HepG2 (cell line): ENCODE data around the gene SGCE. TPM values are rescaled to one million over a fixed set of nuclear protein-coding genes. Genes with fewer than 3 reads are reported as not detected.

Experiments used
- EHMT2 ChIP-seq: fragments of 200-600 bp; sonication (generic); IDR thresholded peaks from 2 replicates; pipeline ENCODE4 v1.7.0; 2017; ENCODE audit warnings: antibody characterized with exemption, low read depth, low read length, borderline replicate concordance
- FOSL2 ChIP-seq: sonication (generic); formaldehyde crosslinking; IDR thresholded peaks from 2 replicates; pipeline ENCODE4 v1.4.0; 2020; ENCODE audit warnings: missing genetic modification reagents
- HDAC1 ChIP-seq: sonication (generic); formaldehyde crosslinking; IDR thresholded peaks from 2 replicates; pipeline ENCODE4 v1.5.1; 2020; ENCODE audit warnings: mild to moderate bottlenecking, missing genetic modification reagents
- HDAC2 ChIP-seq: sonication (generic); formaldehyde crosslinking; IDR thresholded peaks from 2 replicates; pipeline ENCODE4 v1.4.0; 2020; ENCODE audit warnings: missing genetic modification reagents
- IRF1 ChIP-seq: sonication (generic); formaldehyde crosslinking; IDR thresholded peaks from 2 replicates; pipeline ENCODE4 v1.4.0; 2020; ENCODE audit warnings: low read depth, mild to moderate bottlenecking, missing genetic modification reagents
- MXI1 ChIP-seq: IDR thresholded peaks from 3 replicates; pipeline ENCODE4 v1.6.1; 2012; ENCODE audit warnings: low read depth, low read length, inconsistent platforms, borderline replicate concordance
- PRDM15 ChIP-seq: sonication (generic); formaldehyde crosslinking; IDR thresholded peaks from 2 replicates; pipeline ENCODE4 v1.4.0; 2020; ENCODE audit warnings: missing genetic modification reagents
- RARA ChIP-seq: IDR thresholded peaks from 2 replicates; pipeline ENCODE4 v1.6.1; 2016; ENCODE audit warnings: missing genetic modification reagents, missing compliant biosample characterization
- RBM39 ChIP-seq: fragments of 200-400 bp; formaldehyde crosslinking; IDR thresholded peaks from one replicate; pipeline ENCODE4 v1.6.1; 2018; ENCODE audit warnings: antibody characterized with exemption, mild to moderate bottlenecking, low read depth, low read length; ENCODE audit not compliant: poor library complexity, severe bottlenecking
- TFDP1 ChIP-seq: IDR thresholded peaks from 2 replicates; pipeline ENCODE4 v1.6.1; 2016; ENCODE audit warnings: missing compliant biosample characterization, missing genetic modification reagents, borderline replicate concordance
- TP53 ChIP-seq: sonication (generic); formaldehyde crosslinking; conservative IDR thresholded peaks from 2 replicates; pipeline ENCODE4 v1.4.0; 2020; ENCODE audit warnings: missing genetic modification reagents
- ZBTB3 ChIP-seq: sonication (generic); formaldehyde crosslinking; IDR thresholded peaks from 2 replicates; pipeline ENCODE4 v1.4.0; 2020; ENCODE audit warnings: low read depth, mild to moderate bottlenecking, moderate library complexity, missing genetic modification reagents, borderline replicate concordance
- ZMYM2 ChIP-seq: sonication (generic); formaldehyde crosslinking; IDR thresholded peaks from 2 replicates; pipeline ENCODE4 v1.8.0; 2022; ENCODE audit warnings: mild to moderate bottlenecking, missing genetic modification reagents
- ZNF34 ChIP-seq: sonication (generic); formaldehyde crosslinking; IDR thresholded peaks from 2 replicates; pipeline ENCODE4 v1.4.0; 2020; ENCODE audit warnings: mild to moderate bottlenecking, missing genetic modification reagents, borderline replicate concordance
- ZNF441 ChIP-seq: sonication (generic); formaldehyde crosslinking; IDR thresholded peaks from 2 replicates; pipeline ENCODE4 v1.7.0; 2021; ENCODE audit warnings: missing genetic modification reagents, borderline replicate concordance
- ZNF710 ChIP-seq: sonication (generic); formaldehyde crosslinking; IDR thresholded peaks from 2 replicates; pipeline ENCODE4 v1.5.0; 2020; ENCODE audit warnings: mild to moderate bottlenecking, missing genetic modification reagents, borderline replicate concordance
- ZNF747 ChIP-seq: sonication (generic); formaldehyde crosslinking; IDR thresholded peaks from 2 replicates; pipeline ENCODE4 v1.8.1; 2023; ENCODE audit warnings: missing genetic modification reagents, mild to moderate bottlenecking, borderline replicate concordance
- ZNF792 ChIP-seq: IDR thresholded peaks from 2 replicates; pipeline ENCODE4 v1.6.1; 2016
- ZNF850 ChIP-seq: sonication (generic); formaldehyde crosslinking; conservative IDR thresholded peaks from 2 replicates; pipeline ENCODE4 v1.9.0; 2021; ENCODE audit warnings: mild to moderate bottlenecking, missing genetic modification reagents
- ZSCAN5A ChIP-seq: sonication (generic); formaldehyde crosslinking; IDR thresholded peaks from 2 replicates; pipeline ENCODE4 v1.8.0; 2022; ENCODE audit warnings: mild to moderate bottlenecking, missing genetic modification reagents, borderline replicate concordance
- polyA plus RNA-seq, 8 experiments: library from polyadenylated mRNA; depleted of rRNA in 3 of 8; stranded (reverse) in 7 of 8; unstranded in 1 of 8; fragments of >200 nt; fragmentation: Illumina TruSeq in 4 of 8; extraction: Trizol in 4 of 8; gene quantifications; 2 replicates each; pipeline versions ENCODE4 v1.2.1 to v1.2.3, GENCODE V29; 2011 to 2016; ENCODE audit warnings: low read depth in 4 of 8, missing spikeins in 1 of 8, mixed read lengths in 1 of 8; ENCODE audit not compliant: insufficient read depth in 1 of 8
- total RNA-seq, 5 experiments: library from RNA; depleted of rRNA; stranded (reverse); fragments of >200 nt; fragmentation: Illumina TruSeq; extraction: Trizol; gene quantifications; 2 replicates each; pipeline ENCODE4 v1.2.3, GENCODE V29; 2016; ENCODE audit warnings: low read depth in 1 of 5

The SGCE gene
- total and polyA plus RNA-seq, 2 of the 13 experiments (the other 11 are each of a cell fraction or from before 2014, with no cell fraction given) = 52.3 to 71.1 TPM

- peak; percentile 89; the same call in 1 of the 2 replicates for TF ChIP-seq EHMT2
- TF ChIP-seq ZNF792 (CRISPR knock-in tag) = peak; percentile 92
- peak; percentile 94 for TF ChIP-seq ZNF710 (CRISPR knock-in tag)
- no peak for TF ChIP-seq ZBTB3 (CRISPR knock-in tag)
- peak; percentile 89 for TF ChIP-seq RARA (CRISPR knock-in tag)
- TF ChIP-seq ZMYM2 (CRISPR knock-in tag) = peak; percentile 47; the same call in 1 of the 2 replicates
- TF ChIP-seq ZNF441 = no peak
- peak; percentile 63 for TF ChIP-seq HDAC1 (CRISPR knock-in tag)
- peak; percentile 72 for TF ChIP-seq FOSL2 (CRISPR knock-in tag)
- TF ChIP-seq HDAC2 (CRISPR knock-in tag) = peak; percentile 93
- no peak for TF ChIP-seq ZNF747 (CRISPR knock-in tag)
- TF ChIP-seq ZNF850 (CRISPR knock-in tag) = no peak
- no peak for TF ChIP-seq IRF1 (CRISPR knock-in tag)
- no peak for TF ChIP-seq RBM39
- TF ChIP-seq PRDM15 (CRISPR knock-in tag) = peak; percentile 22; the same call in 1 of the 2 replicates
- TF ChIP-seq TP53 (CRISPR knock-in tag) = no peak
- no peak for TF ChIP-seq MXI1
- TF ChIP-seq ZSCAN5A (CRISPR knock-in tag) = no peak; the same call in 1 of the 2 replicates
- TF ChIP-seq ZNF34 (CRISPR knock-in tag) = no peak; the same call in 1 of the 2 replicates
- no peak for TF ChIP-seq TFDP1 (CRISPR knock-in tag)
Measured at GRCh38 chr7:94561841-94562514, 94.0 kb downstream of the SGCE start (continued).
